RKO (cell line): ENCODE data around the gene CD276.
"Not testable (repeated sequence)": the region's sequence is repeated elsewhere in the genome, so short reads cannot be mapped to it uniquely, and the experiment has no call there.

Source experiments
- DNase-seq: peaks from one replicate; pipeline ENCODE4 v3.0.0-alpha.2; 2016; ENCODE audit warnings: low spot score

CD276 gene

DNA sequence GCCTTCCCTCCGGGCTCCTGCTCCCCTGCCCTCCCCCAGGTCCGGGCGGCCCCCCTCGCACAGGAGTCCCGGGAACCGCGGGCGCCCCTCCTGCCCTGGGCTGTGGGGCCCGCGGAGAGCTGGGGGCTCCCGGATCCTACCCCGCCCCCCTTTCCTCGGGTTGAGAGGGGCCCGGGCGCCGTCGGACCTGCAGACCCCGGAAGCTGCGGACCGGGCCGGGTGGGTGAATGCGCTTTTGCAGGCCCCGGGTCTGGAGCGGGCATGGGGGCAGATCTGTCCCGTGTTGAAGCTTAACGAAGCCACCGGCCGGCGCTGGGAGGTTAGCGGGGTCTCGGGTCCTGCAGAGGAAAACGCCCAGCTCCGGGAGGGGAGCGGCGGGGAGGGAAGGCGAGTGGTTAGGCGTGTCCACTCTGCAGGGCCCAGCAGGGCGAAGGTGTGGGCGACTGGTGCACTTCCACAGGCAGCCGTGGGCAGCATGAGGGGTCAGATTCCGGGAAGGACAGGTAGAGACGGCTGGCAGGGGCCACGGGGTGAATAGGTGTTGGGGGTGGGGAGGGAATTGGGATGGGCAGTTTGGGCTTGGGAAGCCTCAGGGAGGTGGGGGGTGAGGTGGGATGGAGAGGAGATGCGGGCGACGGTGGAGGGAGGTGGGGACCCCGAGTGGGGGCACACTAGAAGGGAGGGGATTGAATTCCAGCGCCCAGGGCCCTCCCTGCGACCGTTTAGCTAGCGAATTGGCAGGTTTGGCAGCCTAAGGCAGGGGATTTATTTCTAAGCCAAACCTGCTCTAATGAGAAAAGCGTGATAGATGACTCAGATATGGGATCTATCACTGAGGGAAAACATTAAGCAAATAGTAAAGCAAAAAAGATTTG is 635 bp downstream of the CD276 start:
- DNase-seq = peak; percentile 51

DNA sequence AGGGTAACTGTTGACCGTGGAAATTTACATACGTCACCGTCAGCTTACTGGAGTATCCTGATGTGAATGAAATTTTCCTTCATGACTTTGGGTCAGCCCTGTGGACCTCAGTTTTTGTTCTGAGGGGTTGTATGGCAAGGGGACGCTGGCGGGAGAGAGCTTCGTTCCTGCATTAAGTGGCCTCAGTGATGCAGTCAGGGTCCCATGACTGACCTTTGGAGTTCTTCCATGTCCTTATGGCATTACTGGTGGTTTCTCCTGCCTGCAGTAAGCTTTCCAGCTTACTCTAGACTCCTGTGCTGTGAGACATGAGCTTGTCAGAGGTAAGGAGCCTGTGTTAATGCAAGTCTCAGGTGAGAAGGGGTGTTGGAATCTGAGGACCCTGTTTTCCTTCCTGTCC is 1.8 kb downstream of the CD276 start:
- DNase-seq = no peak

DNA sequence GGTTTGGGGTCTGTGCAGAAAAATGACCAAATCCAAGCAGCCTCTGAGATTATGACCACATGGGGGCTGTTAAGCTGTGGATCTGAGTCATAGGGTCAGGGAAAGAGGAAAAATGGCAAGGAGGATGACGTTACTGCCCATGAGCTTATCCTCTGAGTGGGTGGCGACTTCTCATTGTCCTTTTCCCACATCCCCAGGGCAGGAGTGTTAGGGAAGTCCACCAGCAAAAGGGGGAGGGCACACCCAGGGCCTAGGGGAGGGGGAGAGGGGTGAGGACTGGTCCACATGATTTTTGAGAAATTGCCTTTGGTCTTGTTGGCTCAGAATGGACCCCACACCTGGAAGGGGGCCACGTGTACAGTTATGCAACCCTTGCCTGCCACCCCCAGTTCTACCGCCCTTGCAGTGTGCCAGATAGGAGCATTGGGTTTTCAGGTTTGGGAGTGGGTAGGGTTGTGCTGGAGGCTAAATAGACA is 2.6 kb downstream of the CD276 start:
- peak; percentile 90 for DNase-seq

DNA sequence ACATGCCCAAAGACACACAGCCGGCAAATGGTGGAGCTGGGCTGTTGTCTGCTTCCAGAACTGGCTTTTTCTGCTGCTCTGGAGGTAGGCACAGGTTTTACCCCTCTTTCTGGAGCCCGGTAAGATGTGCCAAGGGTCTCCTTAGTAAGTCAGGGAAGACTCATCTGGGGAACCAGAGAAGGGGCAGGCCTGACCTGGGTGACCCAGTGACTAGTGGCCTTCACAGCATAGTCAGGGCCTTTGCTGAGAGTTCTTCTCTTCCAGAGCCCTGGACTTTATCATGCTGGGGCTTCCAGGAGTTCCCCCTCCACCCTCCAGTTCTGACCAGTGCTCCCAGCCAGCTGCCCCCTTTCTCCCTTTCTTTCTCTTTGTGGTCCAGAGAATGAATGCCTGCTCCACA is 3.2 kb downstream of the CD276 start:
- DNase-seq = no peak

DNA sequence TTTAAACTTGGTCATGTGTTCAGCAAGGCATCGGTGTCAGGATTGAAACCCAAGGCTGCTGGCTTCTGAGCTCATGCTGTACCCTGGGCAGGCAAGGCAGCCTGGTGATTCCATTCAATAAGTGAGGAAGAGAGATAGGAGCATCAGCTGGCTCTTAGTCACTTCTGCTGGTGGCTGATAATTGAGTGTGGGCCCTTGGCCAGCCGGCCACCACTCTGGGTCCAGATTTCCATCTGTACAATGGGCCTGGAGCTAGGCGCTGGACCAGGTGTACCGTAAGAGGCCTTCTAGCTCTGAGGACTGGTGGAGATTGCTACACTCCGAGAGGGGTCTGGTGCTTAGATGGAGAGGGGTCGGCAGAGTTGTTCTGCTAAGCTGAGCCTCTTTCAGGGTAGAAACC is 4.3 kb downstream of the CD276 start:
- no peak for DNase-seq

DNA sequence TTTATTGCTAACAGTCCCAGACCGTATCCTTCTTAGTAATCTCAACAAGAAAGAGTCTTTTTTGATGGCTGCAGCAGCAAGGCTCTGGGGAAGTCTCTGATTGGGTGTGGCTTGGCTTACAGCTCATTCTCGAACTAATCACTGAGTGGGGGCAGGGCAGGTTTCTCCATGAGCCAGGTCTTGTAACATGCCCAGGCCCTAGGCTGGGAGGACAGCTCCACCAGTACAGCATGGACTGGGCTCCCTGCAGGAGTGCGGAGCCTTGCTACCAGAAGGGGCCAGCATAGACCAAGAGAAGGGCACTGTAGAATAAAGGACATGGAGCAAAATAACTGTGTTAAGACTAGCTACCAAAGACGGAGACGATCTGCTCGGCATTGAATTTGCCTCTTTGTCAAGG is 7.2 kb downstream of the CD276 start:
- DNase-seq = no peak

DNA sequence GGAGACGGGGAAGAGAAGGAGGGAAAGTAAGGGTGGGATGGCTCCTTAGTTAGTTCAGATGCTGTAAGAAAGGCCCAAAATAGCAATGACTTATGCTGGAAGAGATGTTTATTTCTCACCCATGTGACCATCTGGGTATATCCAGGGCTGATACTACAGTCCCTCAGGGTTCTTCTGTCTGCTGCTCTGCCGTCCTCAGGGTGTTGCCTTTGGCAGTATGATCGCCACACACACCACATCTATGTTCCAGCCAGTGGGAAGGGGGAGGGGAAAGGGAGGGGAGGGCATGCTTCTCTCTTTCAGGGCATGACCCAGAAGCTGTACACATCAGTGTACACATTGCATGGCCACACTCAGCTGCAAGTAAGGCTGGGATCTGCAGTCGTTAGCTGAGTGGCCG is 10.2 kb downstream of the CD276 start:
- no peak for DNase-seq

DNA sequence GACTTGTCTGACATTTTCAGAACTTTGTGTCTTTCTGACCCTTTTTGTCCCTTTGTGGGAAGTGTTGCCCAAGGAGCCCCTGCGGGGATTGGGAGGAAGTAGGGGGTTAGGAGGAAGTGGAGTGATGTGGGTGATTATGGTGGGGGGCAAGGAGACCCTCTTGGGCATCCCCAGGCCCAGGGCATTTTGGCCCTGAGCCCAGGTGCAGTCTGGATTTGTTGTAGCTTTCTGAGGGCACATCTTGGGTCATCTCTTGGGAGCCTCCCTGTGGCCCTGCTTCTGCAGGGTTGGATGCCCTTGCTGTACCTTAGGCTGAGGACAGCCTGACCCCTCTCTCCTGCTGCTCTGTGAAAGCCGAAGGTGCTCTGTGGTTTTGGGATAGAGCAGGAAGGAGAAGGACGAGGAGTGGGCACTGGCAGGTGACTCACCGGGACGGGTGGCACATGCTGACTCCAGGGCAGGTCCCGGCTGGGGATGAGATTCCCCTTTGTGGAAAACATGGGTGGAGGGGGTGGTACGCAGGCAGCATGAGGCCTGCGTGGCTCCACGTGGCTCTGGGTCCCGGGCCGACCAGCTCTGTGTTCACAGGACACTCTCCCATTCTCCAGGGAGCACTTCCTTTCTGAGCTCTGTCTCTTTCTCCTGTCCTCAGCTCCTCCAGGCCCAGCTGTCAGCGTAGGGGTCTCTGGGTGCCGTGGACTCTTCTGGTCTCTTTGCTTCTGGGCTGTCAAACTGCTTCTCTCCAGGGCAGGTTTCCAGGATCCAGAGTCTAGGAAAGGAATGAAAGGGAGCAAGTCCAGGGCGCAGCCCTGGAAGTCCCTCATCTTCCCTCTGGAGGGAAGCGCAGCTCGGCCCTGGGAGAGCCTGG is 11.8 kb downstream of the CD276 start:
- DNase-seq = no peak

DNA sequence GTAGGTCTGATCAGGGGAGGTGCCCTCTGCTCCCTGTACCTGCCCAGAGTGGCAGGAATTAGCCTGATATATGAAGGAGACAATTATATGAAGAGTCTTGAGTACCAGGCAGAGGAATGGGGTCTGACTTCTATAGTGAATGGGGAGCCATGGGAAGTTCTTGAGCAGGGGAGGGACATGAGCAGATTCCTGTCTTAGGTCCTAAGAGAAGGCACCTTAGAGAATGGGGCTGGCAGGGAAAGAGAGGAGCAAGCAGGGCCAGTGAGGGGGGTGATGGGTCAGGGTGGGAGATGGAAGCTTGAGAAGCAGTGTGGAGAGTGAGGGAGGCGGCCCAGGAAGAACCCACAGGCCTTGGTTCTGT is 12.4 kb downstream of the CD276 start:
- DNase-seq = no peak

DNA sequence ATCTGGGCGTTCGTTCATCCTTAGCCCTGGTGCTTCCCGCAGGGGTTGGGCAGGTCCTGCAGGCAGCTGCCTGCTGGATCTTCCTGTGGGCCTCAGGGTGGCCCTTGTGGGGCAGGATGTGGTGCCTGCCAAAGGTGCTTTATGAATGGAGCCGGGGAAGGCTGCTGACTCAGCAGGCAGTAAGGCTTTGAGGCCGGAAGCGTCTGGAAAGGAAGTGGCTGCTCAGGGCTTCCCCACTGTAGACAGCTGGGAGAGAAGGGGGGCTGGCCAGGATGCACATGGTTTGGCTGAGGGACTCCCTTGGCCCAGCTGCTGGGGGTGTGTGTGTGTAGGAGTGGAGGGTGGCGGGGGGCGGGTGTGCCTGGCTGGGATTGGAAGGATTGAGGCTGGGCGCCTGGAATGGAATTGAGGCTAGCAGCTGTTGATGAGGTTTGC is 12.9 kb downstream of the CD276 start:
- DNase-seq = peak; percentile 82

DNA sequence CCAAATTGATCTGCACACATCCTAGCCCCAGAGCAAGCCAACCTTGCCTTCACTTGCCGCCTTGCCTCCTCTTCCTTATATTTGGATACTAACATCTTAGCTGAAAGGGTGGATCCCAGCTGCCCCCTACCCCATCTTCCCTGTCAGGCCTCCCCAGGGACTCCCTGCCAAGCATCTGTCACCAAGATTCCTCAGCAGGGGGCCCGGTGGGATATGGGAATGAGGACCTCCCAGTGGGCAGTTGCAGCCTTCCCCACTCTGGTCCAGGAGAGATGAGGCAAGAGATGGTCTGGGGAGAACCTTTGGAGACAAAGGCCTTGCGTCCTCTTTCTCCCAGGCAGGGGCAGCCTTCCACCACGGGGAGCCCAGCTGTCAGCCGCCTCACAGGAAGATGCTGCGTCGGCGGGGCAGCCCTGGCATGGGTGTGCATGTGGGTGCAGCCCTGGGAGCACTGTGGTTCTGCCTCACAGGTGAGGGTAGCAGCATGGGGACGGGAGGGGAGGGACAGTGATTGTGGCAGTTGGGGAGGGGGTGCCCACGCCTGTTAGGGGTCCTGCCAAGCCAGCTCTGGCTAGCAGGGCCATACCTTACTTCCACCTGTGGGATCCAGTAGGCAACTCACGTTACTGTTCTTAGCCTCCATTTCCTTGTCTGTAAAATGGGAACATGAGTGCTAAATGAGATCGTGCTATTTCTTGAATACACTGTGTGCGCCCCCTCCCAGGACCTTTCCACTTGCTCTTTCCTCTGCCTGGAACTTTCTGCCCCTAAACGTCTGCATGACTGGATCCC is 15.3 kb downstream of the CD276 start:
- DNase-seq = no peak

DNA sequence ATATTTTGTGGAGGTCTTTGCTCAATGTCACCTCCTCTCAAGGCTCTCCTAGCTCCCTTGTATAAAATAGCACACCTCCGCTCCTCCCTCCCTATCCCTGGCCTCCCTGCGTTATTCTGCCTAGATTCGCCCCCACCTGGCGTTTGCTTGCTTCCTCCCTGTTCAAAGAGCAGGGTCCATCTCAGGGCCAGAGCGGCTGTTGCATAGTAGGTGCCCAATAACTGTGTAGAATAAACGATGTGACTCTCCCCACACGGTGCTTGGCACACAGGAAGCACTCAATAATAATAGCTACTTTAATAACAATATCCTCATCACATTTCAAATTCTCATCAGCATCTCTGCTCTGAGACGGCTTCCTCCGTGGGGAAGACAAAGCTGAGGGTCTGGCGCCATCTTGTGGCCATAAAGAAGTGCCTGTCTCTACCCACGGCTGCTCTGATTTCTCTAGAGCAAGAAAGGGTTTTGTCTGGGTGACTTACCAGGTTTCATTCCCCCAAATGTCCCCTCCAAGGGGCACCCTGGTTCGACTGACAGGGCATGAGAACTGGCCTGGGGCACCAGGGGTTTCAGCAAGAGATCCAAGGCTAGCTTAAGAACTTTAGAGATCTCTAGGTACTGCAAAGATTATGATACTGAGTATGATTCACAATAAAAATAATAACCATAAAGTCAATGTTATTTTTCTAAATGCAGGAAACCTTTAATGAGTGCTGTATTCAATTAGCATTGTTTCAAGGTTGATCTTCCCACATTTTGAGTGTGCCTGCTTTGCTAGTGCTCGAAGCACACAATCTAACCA is 16.1 kb downstream of the CD276 start:
- peak; percentile 82 for DNase-seq

DNA sequence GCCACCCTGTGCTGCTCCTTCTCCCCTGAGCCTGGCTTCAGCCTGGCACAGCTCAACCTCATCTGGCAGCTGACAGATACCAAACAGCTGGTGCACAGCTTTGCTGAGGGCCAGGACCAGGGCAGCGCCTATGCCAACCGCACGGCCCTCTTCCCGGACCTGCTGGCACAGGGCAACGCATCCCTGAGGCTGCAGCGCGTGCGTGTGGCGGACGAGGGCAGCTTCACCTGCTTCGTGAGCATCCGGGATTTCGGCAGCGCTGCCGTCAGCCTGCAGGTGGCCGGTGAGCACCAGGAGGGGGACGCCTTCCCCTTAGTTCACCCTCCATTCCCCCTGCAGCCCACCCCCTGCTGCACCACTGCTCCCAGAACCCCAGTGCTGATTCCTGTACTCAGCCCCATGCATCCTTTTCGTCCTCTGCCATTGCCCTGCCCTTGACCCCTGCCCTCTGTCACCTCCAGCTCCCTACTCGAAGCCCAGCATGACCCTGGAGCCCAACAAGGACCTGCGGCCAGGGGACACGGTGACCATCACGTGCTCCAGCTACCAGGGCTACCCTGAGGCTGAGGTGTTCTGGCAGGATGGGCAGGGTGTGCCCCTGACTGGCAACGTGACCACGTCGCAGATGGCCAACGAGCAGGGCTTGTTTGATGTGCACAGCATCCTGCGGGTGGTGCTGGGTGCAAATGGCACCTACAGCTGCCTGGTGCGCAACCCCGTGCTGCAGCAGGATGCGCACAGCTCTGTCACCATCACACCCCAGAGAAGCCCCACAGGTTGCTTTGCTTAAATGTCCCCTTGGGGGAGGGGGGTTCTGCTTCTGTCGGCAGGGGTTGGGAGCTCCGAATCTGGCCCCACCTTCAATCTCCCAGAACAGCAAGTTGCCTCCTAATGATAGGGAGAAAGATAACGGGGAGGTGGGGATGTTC is 18.4 kb downstream of the CD276 start:
- not testable (repeated sequence) for DNase-seq

DNA sequence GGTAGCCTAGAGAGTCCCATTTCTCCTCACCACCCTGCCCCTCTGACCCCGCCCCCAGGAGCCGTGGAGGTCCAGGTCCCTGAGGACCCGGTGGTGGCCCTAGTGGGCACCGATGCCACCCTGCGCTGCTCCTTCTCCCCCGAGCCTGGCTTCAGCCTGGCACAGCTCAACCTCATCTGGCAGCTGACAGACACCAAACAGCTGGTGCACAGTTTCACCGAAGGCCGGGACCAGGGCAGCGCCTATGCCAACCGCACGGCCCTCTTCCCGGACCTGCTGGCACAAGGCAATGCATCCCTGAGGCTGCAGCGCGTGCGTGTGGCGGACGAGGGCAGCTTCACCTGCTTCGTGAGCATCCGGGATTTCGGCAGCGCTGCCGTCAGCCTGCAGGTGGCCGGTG is 19.4 kb downstream of the CD276 start:
- not testable (repeated sequence) for DNase-seq

DNA sequence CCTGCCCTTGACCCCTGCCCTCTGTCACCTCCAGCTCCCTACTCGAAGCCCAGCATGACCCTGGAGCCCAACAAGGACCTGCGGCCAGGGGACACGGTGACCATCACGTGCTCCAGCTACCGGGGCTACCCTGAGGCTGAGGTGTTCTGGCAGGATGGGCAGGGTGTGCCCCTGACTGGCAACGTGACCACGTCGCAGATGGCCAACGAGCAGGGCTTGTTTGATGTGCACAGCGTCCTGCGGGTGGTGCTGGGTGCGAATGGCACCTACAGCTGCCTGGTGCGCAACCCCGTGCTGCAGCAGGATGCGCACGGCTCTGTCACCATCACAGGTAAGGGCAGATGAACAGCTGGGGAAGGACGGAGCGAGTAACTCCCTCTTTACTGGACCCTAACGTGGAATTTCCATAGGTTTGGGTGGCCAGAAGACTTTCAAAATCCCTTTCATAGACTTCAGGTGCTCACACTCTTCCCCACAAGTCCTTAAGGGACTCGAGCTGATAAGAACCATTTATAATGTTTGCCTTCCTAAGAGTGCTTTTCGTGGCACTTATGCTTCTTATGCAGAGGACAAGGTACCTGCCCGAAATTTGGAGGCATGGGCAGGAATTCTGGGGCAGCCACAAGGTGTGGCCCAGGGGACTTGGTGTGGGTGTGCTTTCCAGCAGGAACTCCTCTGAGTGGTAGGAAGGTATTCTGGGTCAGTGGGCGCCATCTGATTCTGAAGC is 20.1 kb downstream of the CD276 start:
- DNase-seq = not testable (repeated sequence)

DNA sequence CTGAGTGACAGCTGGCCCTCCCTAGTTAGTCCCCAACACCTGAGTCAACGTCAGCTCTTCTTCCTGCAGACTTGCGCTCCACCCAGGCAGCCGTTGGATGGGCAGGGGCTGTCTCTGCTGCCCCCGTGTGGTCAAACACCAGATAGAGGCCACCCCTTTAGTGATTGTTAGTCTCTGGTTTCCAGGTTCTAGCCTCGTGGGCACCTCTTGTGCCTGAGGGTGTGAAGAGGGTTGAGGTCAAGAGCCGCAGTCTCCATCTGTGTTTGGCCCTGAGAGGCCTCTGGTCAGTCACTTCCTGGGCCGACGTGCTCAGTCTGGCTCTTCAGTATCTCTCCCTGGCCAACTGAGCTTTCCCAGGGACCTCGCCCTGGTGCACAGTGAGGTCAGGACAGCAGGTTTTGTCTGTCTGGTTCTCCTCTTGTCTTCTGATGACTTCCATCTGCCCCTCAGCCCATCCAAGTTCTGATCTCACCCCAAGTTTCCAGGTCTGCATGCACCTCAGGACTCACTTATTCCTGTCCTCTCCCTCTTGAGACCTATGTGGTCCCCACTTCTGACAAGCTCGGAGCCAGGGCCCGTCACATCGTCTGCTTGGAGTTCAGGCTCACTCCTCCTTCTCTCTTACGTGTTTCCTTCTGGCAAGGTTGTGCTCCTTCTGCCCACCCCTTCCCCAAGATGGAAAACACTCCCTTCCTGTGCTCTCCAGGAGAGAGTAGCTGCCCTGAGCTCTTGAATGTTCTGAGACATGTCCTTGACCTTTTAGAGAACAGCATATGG is 20.9 kb downstream of the CD276 start:
- peak; percentile 60 for DNase-seq

DNA sequence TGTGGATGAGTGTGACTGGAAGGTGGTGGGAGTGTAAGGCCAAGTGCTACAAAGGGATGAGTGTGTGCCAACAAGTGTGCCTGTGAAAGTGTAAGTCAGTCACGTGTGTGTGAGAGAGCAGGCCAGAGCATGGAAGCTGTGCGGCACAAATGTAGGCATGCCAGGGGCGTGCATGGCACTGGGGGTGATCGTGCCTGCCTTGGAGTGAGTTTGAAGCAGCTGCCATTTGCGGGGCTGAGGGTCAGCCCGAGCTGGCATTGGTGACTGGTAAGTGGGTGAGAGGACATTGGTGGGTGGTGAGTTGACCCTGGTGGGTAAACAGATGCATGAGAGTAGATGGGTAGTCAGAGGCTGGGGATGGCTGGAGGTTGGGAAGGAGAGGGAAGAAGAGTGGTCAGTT is 24.5 kb downstream of the CD276 start:
- DNase-seq = no peak

DNA sequence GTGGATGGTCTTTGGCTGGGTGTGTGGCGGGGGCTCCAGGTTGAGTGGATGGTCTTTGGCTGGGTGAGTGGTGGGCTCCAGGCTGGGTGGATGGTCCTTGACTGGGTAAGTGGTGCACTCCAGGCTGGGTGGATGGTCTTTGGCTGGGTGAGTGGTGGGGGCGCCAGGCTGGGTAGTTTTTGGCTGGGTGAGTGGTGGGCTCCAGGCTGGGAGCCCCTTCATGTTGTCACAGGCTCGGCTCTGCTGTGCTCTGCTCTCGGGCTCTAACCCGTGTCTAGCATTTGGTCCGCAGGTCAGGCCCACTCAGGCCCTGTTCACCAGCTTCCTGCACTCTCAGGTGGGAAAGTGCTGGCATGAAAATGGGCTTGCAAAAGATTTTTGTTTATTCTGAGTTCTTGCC is 25.1 kb downstream of the CD276 start:
- no peak for DNase-seq

DNA sequence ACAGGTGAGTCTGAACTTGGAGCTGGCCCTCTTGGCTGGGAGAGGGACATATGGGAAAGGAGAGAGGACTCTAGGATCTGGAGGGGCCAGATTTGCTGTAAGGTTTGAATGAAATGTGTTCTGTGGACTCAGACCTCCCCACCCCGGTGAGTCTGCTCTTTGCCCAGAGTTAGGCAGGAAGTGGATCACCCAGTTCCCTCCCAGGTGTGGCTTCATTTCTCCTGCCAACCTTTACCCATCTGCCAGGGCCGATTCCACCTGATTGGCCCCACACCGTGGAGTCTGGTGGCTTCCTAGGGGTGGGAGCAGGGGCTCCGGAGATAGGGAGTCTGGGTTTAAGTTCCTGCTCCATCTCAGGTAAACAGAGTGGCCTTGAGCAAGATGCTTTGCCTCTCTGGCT is 25.5 kb downstream of the CD276 start:
- DNase-seq = no peak
